Bronchial epithelial cell (primary cell): ENCODE results near the gene TMCC1. TPM values are rescaled to one million over a fixed set of nuclear protein-coding genes. Genes with fewer than 3 reads are reported as not detected.

Experiments
- DNase-seq: peaks from one replicate; pipeline ENCODE4 v3.0.0-alpha.2; 2010; ENCODE audit warnings: low read depth
- FAIRE-seq: peaks from 2 replicates; lab custom pipeline; 2011; peaks lifted over from hg19 to GRCh38; lab: Jason Lieb, UNC
- H3K27me3 ChIP-seq: 2 replicates; pipeline ENCODE4 v1.5.1; 2011; ENCODE audit warnings: low read length; ENCODE audit not compliant: control insufficient read depth, insufficient read depth
- H3K36me3 ChIP-seq: 2 replicates; pipeline ENCODE4 v1.5.1; 2011; ENCODE audit warnings: low read length; ENCODE audit not compliant: control insufficient read depth, insufficient read depth
- H3K4me3 ChIP-seq: 2 replicates; pipeline ENCODE4 v1.5.1; 2011; ENCODE audit warnings: mild to moderate bottlenecking, low read depth, low read length, control low read depth
- CTCF ChIP-seq: IDR thresholded peaks from 2 replicates; pipeline ENCODE4 v1.5.1; 2011; ENCODE audit warnings: mild to moderate bottlenecking, moderate library complexity, low read length, control low read depth, inconsistent platforms; ENCODE audit not compliant: insufficient read depth, severe bottlenecking
- total RNA-seq: library from RNA; depleted of rRNA; stranded (reverse); fragments of >200 nt; gene quantifications from 2 replicates; pipeline ENCODE4 v1.2.1, GENCODE V29; 2014

Gene TMCC1
- total RNA-seq, 1 donor from 2014 or later: 18.2 TPM

GRCh38 chr3:129740090-129740489 is 153.4 kb downstream of the TMCC1 start:
- no peak overlapping the region for H3K4me3 ChIP-seq
- TF ChIP-seq CTCF: no peak
- no peaks in the 10 kb centered on the region for H3K27me3 ChIP-seq
- H3K36me3 ChIP-seq: no peaks in the 10 kb centered on the region
- FAIRE-seq (no peak), DNase-seq (no peak)

GRCh38 chr3:129739634-129740033 is 153.9 kb downstream of the TMCC1 start:
- H3K36me3 ChIP-seq: no peaks in the 10 kb centered on the region
- DNase-seq: no peak

GRCh38 chr3:129738172-129738571 is 155.3 kb downstream of the TMCC1 start:
- DNase-seq (no peak), FAIRE-seq (no peak)
- TF ChIP-seq CTCF: no peak
- H3K27me3 ChIP-seq: no peaks in the 10 kb centered on the region
- no peaks in the 10 kb centered on the region for H3K36me3 ChIP-seq
- H3K4me3 ChIP-seq: no peak overlapping the region

More at GRCh38 chr3:129739634-129740033, 153.9 kb downstream of the TMCC1 start:
- H3K4me3 ChIP-seq: no peak overlapping the region
- no peaks in the 10 kb centered on the region for H3K27me3 ChIP-seq
- no peak for FAIRE-seq
- TF ChIP-seq CTCF: no peak

GRCh38 chr3:129736070-129736469 is 157.4 kb downstream of the TMCC1 start:
- FAIRE-seq (no peak), DNase-seq (no peak)
- H3K27me3 ChIP-seq: no peaks in the 10 kb centered on the region
- H3K4me3 ChIP-seq: no peak overlapping the region
- H3K36me3 ChIP-seq: no peaks in the 10 kb centered on the region
- no peak for TF ChIP-seq CTCF

DNA sequence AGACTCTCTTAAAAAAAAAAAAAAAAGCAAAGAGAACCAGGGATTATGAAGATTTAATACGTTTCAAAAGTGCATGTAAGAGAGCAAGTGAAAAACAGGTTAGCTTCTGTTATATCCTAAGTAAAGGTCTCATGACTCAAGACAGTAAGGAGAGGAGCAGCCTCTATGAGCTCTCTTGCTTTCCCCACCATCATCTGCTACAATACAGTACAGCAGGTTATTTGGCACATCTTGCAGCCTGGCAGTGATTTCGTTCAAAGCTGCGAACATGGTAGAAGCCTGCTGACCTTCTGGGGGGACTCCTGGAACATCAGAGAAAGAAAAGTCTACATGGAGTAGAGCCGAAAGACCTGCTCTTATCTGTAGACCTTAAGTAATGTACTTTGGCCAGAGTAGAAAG is 157.9 kb downstream of the TMCC1 start:
- FAIRE-seq (no peak), DNase-seq (no peak)
- no peaks in the 10 kb centered on the region for H3K27me3 ChIP-seq
- no peak for TF ChIP-seq CTCF
- no peaks in the 10 kb centered on the region for H3K36me3 ChIP-seq
- H3K4me3 ChIP-seq: no peak overlapping the region

GRCh38 chr3:129734449-129734848 is 159.1 kb downstream of the TMCC1 start:
- H3K36me3 ChIP-seq: no peaks in the 10 kb centered on the region
- H3K4me3 ChIP-seq: no peak overlapping the region
- DNase-seq: no peak
- no peaks in the 10 kb centered on the region for H3K27me3 ChIP-seq
- no peak for FAIRE-seq
- TF ChIP-seq CTCF: no peak
